SKM-1 treated with dmso at 0.1 percent for 144 hours (cell line): Measurements from ENCODE around the gene RETSAT.
"Not testable (repeated sequence)": the region's sequence is repeated elsewhere in the genome, so short reads cannot be mapped to it uniquely, and the experiment has no call there.

Experiments
- DNase-seq: peaks from one replicate; lab custom pipeline; 2025; ENCODE audit not compliant: unreplicated experiment; lab: John Stamatoyannopoulos, UW

Gene RETSAT

GRCh38 chr2:85380048-85380447, 25.7 kb upstream of the RETSAT start:
- DNase-seq, result no peak

- no peak for DNase-seq
Observed at GRCh38 chr2:85378257-85378656, 23.9 kb upstream of the RETSAT start.

GRCh38 chr2:85377083-85377482, 22.8 kb upstream of the RETSAT start:
- no peak for DNase-seq

- no peak for DNase-seq
Observed at GRCh38 chr2:85376291-85377065, 22.1 kb upstream of the RETSAT start.

- DNase-seq, result no peak
Observed at GRCh38 chr2:85371045-85371444, 16.7 kb upstream of the RETSAT start.

GRCh38 chr2:85369500-85369899, 15.2 kb upstream of the RETSAT start:
- no peak for DNase-seq

- DNase-seq, result no peak
Observed at GRCh38 chr2:85368921-85369320, 14.6 kb upstream of the RETSAT start.

GRCh38 chr2:85367180-85367579, 12.9 kb upstream of the RETSAT start:
- DNase-seq, result no peak

- not testable (repeated sequence) for DNase-seq
Observed at GRCh38 chr2:85362653-85363387, 8.5 kb upstream of the RETSAT start.

GRCh38 chr2:85357736-85358135, 3.4 kb upstream of the RETSAT start:
- DNase-seq, result no peak

GRCh38 chr2:85356186-85356585, 1.9 kb upstream of the RETSAT start:
- no peak for DNase-seq

GRCh38 chr2:85355521-85355920, 1.2 kb upstream of the RETSAT start:
- no peak for DNase-seq

- no peak for DNase-seq
Observed at GRCh38 chr2:85355073-85355410, 714 bp upstream of the RETSAT start.

- no peak for DNase-seq
Observed at GRCh38 chr2:85353876-85354285, 447 bp downstream of the RETSAT start.

GRCh38 chr2:85347599-85347998, 6.7 kb downstream of the RETSAT start:
- no peak for DNase-seq

GRCh38 chr2:85344356-85344954, 9.9 kb downstream of the RETSAT start:
- no peak for DNase-seq

GRCh38 chr2:85343207-85343895, 11.0 kb downstream of the RETSAT start:
- DNase-seq, result not testable (repeated sequence)

- no peak for DNase-seq
Observed at GRCh38 chr2:85342156-85342555, 12.2 kb downstream of the RETSAT start.

GRCh38 chr2:85341269-85342029, 12.9 kb downstream of the RETSAT start:
- no peak for DNase-seq

GRCh38 chr2:85340034-85340892, 14.1 kb downstream of the RETSAT start:
- DNase-seq, result no peak
